ENCODE results near the gene CUBN. TPM values are rescaled to one million over a fixed set of nuclear protein-coding genes. Genes with fewer than 3 reads are reported as not detected.

Gene CUBN
- total and polyA plus RNA-seq, 9 of the 15 experiments (the other 6 are each of a cell fraction or from before 2014, with no cell fraction given) = 0.04 to 0.33 (median 0.09) TPM

- BruUV-seq (replicated peaks) = no TSS peak
- no peak for FAIRE-seq
- Histone ChIP-seq H3K9me1 (ENCODE audit: control insufficient read depth, insufficient read depth, low read length) (no peaks in the 10 kb centered on the region), H3K4me1 (replicated peaks in 1 of 2; ENCODE audit: control insufficient read depth in 2 of 2, insufficient read depth in 2 of 2, low read length in 2 of 2) (no peaks in the 10 kb centered on the region), H3K9ac (ENCODE audit: insufficient read depth in 1 of 2, low read depth in 2 of 2, low read length in 2 of 2) (no peak overlapping the region), H3K9me3 (replicated peaks; ENCODE audit: control insufficient read depth, insufficient read depth, low read depth, low read length) (no peaks in the 10 kb centered on the region), H2AFZ (ENCODE audit: low read depth, low read length) (no peak overlapping the region), H4K20me1 (replicated peaks; ENCODE audit: control insufficient read depth, insufficient read depth, low read length) (no peaks in the 10 kb centered on the region), H3K4me3 (no peak overlapping the region), H3K36me3 (ENCODE audit: control insufficient read depth, insufficient read depth, low read length) (no peaks in the 10 kb centered on the region), H3K79me2 (ENCODE audit: control insufficient read depth, insufficient read depth, low read length) (no peaks in the 10 kb centered on the region), H3K4me2 (ENCODE audit: insufficient read depth, low read length) (no peak overlapping the region), H3K27me3 (ENCODE audit: control insufficient read depth in 2 of 2, insufficient read depth in 2 of 2, low read length in 2 of 2) (peaks cover 2 to 8% of the 10 kb centered on the region in 2 experiments; a peak in 1 of 5 replicates), H3K27ac (ENCODE audit: extremely low read depth, low read depth, low read length) (no peak overlapping the region)
- WGBS (ENCODE audit: insufficient coverage, low coverage, missing lambda C conversion rate) = 0% methylated on average over 2 of the region's 2 CpGs
- in situ Hi-C loops (cut with MboI) = no loop called here
- ATAC-seq = no peak
- POLR2A ChIA-PET = interaction anchor here (1.2 to 1.4 kb wide), 3 partner anchors 8 to 19 kb away, joined by 3 to 5 read pairs (median 4); no protein-coding TSS in a partner anchor
- CTCF ChIA-PET (ENCODE audit: low intra/inter-chr PET ratio) = no interaction called here
- intact Hi-C loops (cut with micrococcal nuclease) = no loop called here
- no peak for DNase-seq (ENCODE audit: extremely low read depth in 1 of 4, low spot score in 3 of 4)
- TF ChIP-seq ATF6 (CRISPR knock-in tag; IDR thresholded peaks at IDR 0.05) = no peak
- TF ChIP-seq CHD4 (IDR thresholded peaks at IDR 0.05; ENCODE audit: insufficient read depth, insufficient replicate concordance, low read depth, low read length, poor library complexity, severe bottlenecking) = no peak
- TF ChIP-seq MTF1 (CRISPR knock-in tag; IDR thresholded peaks at IDR 0.05; ENCODE audit: borderline replicate concordance) = no peak
- no peak for TF ChIP-seq PML (IDR thresholded peaks at IDR 0.05; ENCODE audit: low read length)
- no peak for TF ChIP-seq ZNF507 (tag; conservative IDR thresholded peaks at IDR 0.05)
- TF ChIP-seq AFF1 (IDR thresholded peaks at IDR 0.05; ENCODE audit: low read depth in 1 of 2, partially characterized antibody in 2 of 2) = no peak
- no peak for TF ChIP-seq ZNF780A (CRISPR knock-in tag; IDR thresholded peaks at IDR 0.05)
- no peak for TF ChIP-seq ZSCAN29 (IDR thresholded peaks at IDR 0.05)
- TF ChIP-seq SRF (CRISPR knock-in tag; IDR thresholded peaks at IDR 0.05) = no peak
- TF ChIP-seq ZNF165 (CRISPR knock-in tag; IDR thresholded peaks at IDR 0.05; ENCODE audit: borderline replicate concordance) = no peak
- no peak for TF ChIP-seq HMG20A (CRISPR knock-in tag; conservative IDR thresholded peaks at IDR 0.05)
- no peak for TF ChIP-seq ZNF143 (CRISPR knock-in tag; IDR thresholded peaks at IDR 0.05)
- no peak for TF ChIP-seq VEZF1 (CRISPR knock-in tag; IDR thresholded peaks at IDR 0.05)
- no peak for TF ChIP-seq GTF2F1 (IDR thresholded peaks at IDR 0.05; ENCODE audit: low read depth, low read length)
- no peak for TF ChIP-seq ZBTB17 (CRISPR knock-in tag; IDR thresholded peaks at IDR 0.05)
- no peak for TF ChIP-seq PHB2 (IDR thresholded peaks at IDR 0.05; ENCODE audit: low read depth)
- TF ChIP-seq KLF1 (tag; IDR thresholded peaks at IDR 0.05) = no peak
Measured at GRCh38 chr10:16863766-16864165, 265.8 kb downstream of the CUBN start.

Data from K562 (cell line).